Dendritic cell treated with granulocyte-macrophage colony-stimulating factor and Interleukin-4, amounts not matched to agents 40 ng/mL and 50 ng/mL, for 4 days (primary cell): ENCODE results near the gene CCL19.
"Not testable (repeated sequence)": the region's sequence is repeated elsewhere in the genome, so short reads cannot be mapped to it uniquely, and the experiment has no call there.

Experiments
- H3K27ac Mint-ChIP-seq: one replicate; pipeline ENCODE4 v1.8.0; 2022; ENCODE audit warnings: mild to moderate bottlenecking, mixed read lengths
- H3K27me3 Mint-ChIP-seq: one replicate; pipeline ENCODE4 v1.8.0; 2022; ENCODE audit warnings: mild to moderate bottlenecking, mixed read lengths
- H3K36me3 Mint-ChIP-seq: one replicate; pipeline ENCODE4 v1.8.0; 2022; ENCODE audit warnings: low read depth, mixed read lengths
- H3K4me1 Mint-ChIP-seq: one replicate; pipeline ENCODE4 v1.8.0; 2022; ENCODE audit warnings: low read depth, mixed read lengths
- H3K4me3 Mint-ChIP-seq: one replicate; pipeline ENCODE4 v1.8.0; 2022; ENCODE audit warnings: mild to moderate bottlenecking, moderate library complexity, mixed read lengths
- H3K9me3 Mint-ChIP-seq: one replicate; pipeline ENCODE4 v1.8.0; 2022; ENCODE audit warnings: mixed read lengths
- intact Hi-C: fragments of 100-400 bp; cut with micrococcal nuclease; formaldehyde crosslinking; loops from one replicate; pipeline ENCODE4 v1.15.0; 2022

Gene CCL19

GRCh38 chr9:34690983-34691935 lies at the start of gene CCL19:
Gene CCL19, minus strand, starts transcription at chr9:34691276. Its CDS starts 137 bp downstream, at chr9:34691139.
- Mint-ChIP-seq H3K4me3 (no peak within 1 kb of the TSS), H3K4me1 (peaks cover 32% of the 10 kb centered on the region), H3K27ac (peak within 1 kb of the TSS; percentile 64), H3K27me3 (peaks cover 14% of the 10 kb centered on the region), H3K9me3 (no peaks in the 10 kb centered on the region), H3K36me3 (no peaks in the 10 kb centered on the region)
- intact Hi-C loops = no loop called here

DNA sequence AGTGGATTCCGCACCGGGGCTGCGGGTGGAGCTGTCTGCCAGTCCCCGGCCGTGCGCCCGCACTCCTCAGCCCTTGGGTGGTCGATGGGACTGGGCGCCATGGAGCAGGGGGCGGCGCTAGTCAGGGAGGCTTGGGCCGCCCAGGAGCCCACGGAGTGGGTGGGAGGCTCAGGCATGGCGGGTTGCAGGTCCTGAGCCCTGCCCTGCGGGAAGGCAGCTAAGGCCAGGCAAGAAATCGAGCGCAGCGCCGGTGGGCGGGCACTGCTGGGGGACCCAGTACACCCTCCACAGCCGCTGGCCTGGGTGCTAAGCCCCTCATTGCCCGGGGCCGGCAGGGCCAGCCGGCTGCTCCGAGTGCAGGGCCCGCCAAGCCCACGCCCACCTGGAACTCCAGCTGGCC lies 49.1 kb upstream of the CCL19 start:
- H3K4me3 Mint-ChIP-seq, H3K36me3 Mint-ChIP-seq, H3K4me1 Mint-ChIP-seq, H3K9me3 Mint-ChIP-seq, intact Hi-C loops, H3K27ac Mint-ChIP-seq: not testable (repeated sequence)
- peaks cover 13% of the 10 kb centered on the region for H3K27me3 Mint-ChIP-seq

DNA sequence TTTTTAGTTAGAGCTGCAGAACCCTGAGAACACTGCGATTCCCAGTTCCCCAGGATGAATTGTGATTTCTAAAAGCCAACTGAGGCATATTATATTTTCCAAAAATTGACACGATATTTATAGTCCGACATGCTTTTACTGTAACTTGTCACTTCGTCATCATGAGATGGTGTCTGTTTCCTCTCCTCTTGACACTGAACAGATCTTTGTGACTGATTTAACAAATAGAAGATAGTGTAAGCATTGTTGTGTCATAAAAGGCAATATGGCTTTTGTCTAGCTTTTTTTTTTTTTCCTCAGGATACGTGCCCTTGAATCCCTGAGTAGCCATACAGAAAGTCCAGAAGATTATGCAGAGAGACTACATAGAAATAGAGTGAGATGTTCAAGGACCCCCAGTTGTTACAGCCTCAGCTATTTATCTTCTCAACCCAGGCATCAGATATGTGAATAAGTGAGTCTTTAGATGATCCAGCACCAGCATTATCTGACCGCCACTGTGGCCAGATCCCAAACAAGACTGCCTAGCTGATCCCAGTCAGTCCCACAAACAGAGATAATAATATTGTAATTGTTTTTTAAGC lies 46.7 kb upstream of the CCL19 start:
- Mint-ChIP-seq H3K9me3 (no peaks in the 10 kb centered on the region), H3K4me3 (no peak overlapping the region), H3K4me1 (peaks cover 6% of the 10 kb centered on the region), H3K27ac (no peak overlapping the region), H3K36me3 (no peaks in the 10 kb centered on the region), H3K27me3 (peaks cover 4% of the 10 kb centered on the region)
- intact Hi-C loops = no loop called here

DNA sequence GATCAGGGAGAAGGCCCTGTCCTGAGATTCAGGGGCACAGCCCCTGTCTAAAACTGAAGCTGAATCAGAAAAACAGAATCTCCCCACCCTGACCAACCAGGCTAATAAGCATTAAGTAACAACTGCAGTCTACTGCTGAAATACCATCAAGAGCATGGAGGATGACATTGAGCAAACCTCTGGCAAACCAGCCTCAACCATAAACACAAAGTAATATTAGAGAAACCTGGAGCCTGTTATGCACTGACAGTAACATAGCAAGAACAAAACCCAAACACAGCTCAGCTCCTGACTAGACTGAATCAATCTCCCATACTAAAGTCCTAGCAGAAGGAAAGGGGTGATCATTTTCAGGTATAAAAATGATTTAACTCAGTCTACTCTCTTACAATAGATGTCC lies 43.6 kb upstream of the CCL19 start:
- intact Hi-C loops = no loop called here
- Mint-ChIP-seq H3K9me3 (no peaks in the 10 kb centered on the region), H3K36me3 (no peaks in the 10 kb centered on the region), H3K4me3 (no peak overlapping the region), H3K27me3 (peaks cover 6% of the 10 kb centered on the region), H3K4me1 (no peaks in the 10 kb centered on the region), H3K27ac (no peak overlapping the region)

- Mint-ChIP-seq H3K27me3 (peaks cover 6% of the 10 kb centered on the region), H3K4me1 (no peaks in the 10 kb centered on the region), H3K27ac (no peak overlapping the region), H3K9me3 (no peaks in the 10 kb centered on the region), H3K36me3 (no peaks in the 10 kb centered on the region), H3K4me3 (no peak overlapping the region)
- intact Hi-C loops = no loop called here
These were observed 41.8 kb upstream of the CCL19 start for GRCh38 chr9:34732886-34733285.

GRCh38 chr9:34732478-34732877 lies 41.4 kb upstream of the CCL19 start:
- H3K27ac Mint-ChIP-seq = no peak overlapping the region
- H3K4me3 Mint-ChIP-seq = no peak overlapping the region
- peaks cover 8% of the 10 kb centered on the region for H3K27me3 Mint-ChIP-seq
- no peaks in the 10 kb centered on the region for H3K36me3 Mint-ChIP-seq
- intact Hi-C loops = no loop called here
- H3K4me1 Mint-ChIP-seq = no peaks in the 10 kb centered on the region
- H3K9me3 Mint-ChIP-seq = no peaks in the 10 kb centered on the region

DNA sequence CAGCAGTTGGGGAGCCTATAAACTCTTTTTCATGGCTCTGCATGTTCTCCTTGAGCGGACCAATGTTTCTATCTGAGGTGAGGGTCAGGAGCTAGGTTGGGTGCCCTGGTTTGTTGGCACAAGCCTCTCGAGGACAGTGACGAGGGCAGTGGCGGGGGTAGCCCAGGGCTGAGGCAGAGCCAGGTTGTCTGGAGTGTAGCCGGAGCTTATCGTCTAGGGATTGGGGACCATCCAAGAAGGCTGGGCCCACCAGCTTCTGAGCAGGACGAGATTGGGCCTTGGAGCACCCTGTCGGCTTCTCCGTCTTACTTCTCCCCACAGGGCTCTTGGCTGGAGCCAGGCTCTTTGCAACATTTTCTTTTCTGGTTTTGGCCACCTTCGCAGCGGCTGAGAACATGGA lies 32.1 kb upstream of the CCL19 start:
- Mint-ChIP-seq H3K36me3 (no peaks in the 10 kb centered on the region), H3K9me3 (no peaks in the 10 kb centered on the region), H3K4me1 (no peaks in the 10 kb centered on the region), H3K4me3 (no peak overlapping the region), H3K27ac (no peak overlapping the region), H3K27me3 (peaks cover 3% of the 10 kb centered on the region)
- intact Hi-C loops = no loop called here

- H3K27me3 Mint-ChIP-seq, H3K27ac Mint-ChIP-seq, H3K9me3 Mint-ChIP-seq, H3K4me1 Mint-ChIP-seq, H3K4me3 Mint-ChIP-seq, H3K36me3 Mint-ChIP-seq, intact Hi-C loops: not testable (repeated sequence)
These were observed 28.6 kb upstream of the CCL19 start for GRCh38 chr9:34719769-34720025.

DNA sequence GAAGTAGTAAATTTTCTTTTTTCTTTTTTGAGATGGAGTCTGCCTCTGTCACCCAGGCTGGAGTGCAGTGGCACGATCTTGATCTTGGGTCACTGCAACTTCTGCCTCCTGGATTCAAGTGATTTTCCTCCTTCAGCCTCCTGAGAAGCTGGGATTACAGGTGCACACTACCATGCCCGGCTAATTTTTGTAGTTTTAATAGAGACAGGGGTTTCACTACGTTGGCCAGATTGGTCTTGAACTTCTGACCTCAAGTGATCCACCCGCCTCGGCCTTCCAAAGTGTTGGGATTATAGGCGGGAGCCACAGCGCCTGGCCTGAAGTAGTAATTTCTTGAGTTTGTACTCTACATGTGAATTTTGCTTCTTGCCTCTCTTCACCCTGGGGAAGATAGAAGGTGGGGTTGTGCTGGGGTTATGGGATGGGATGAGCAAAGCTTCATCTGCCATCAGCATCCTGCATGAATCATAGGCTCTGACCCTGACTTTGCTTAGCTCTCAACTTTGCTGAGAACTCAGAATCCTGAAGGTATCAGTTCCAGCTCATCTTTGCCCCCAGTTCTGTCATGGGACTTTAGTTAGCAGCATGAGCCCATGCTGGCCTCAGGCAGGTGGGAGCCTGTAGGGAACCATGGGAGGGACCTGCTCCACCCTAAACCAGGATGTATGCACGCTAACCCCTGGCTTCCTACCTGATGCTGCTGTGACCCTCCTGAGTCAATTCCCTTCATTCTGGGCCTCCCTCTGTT lies 28.1 kb upstream of the CCL19 start:
- Mint-ChIP-seq H3K4me3 (no peak overlapping the region), H3K9me3 (no peaks in the 10 kb centered on the region), H3K27me3 (peaks cover 7% of the 10 kb centered on the region), H3K36me3 (no peaks in the 10 kb centered on the region), H3K27ac (no peak overlapping the region), H3K4me1 (no peaks in the 10 kb centered on the region)
- intact Hi-C loops = no loop called here

DNA sequence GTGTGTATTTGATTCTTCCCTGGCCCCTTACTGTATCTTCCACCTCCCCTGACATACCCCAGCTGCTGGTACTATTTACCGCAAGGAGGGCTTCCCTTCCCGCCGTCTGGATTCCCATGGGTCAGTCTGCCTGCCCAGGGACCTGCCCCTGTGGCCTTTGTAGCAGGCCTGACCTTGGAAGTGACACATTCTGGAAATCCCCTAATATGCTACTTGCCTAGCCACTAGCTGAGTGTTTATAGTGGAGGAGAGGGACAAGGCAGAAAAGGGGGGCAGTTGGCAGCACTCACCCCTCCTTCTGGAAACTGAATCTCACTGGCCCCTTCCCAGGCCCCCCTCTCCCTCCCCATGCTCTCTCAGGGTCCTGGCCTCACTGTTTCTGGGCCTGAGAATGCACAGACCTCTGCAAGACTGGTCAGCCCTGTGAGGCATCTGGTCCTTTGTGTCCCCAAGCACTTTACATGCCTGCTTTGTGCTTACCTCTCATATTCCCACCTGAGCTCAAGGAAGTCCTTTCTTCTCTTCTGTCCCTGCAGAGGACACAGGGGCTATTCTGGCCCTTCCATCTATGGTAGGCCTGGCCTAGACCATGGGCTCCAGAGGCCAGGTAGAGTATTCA lies 27.0 kb upstream of the CCL19 start:
- H3K9me3 Mint-ChIP-seq = no peaks in the 10 kb centered on the region
- intact Hi-C loops = no loop called here
- no peaks in the 10 kb centered on the region for H3K36me3 Mint-ChIP-seq
- no peak overlapping the region for H3K4me3 Mint-ChIP-seq
- no peaks in the 10 kb centered on the region for H3K4me1 Mint-ChIP-seq
- peaks cover 14% of the 10 kb centered on the region for H3K27me3 Mint-ChIP-seq
- no peak overlapping the region for H3K27ac Mint-ChIP-seq

- H3K27me3 Mint-ChIP-seq = peaks cover 22% of the 10 kb centered on the region
- no peak overlapping the region for H3K4me3 Mint-ChIP-seq
- no peaks in the 10 kb centered on the region for H3K9me3 Mint-ChIP-seq
- H3K27ac Mint-ChIP-seq = no peak overlapping the region
- intact Hi-C loops = no loop called here
- no peaks in the 10 kb centered on the region for H3K36me3 Mint-ChIP-seq
- H3K4me1 Mint-ChIP-seq = no peaks in the 10 kb centered on the region
These were observed 25.6 kb upstream of the CCL19 start for GRCh38 chr9:34716711-34717110.

DNA sequence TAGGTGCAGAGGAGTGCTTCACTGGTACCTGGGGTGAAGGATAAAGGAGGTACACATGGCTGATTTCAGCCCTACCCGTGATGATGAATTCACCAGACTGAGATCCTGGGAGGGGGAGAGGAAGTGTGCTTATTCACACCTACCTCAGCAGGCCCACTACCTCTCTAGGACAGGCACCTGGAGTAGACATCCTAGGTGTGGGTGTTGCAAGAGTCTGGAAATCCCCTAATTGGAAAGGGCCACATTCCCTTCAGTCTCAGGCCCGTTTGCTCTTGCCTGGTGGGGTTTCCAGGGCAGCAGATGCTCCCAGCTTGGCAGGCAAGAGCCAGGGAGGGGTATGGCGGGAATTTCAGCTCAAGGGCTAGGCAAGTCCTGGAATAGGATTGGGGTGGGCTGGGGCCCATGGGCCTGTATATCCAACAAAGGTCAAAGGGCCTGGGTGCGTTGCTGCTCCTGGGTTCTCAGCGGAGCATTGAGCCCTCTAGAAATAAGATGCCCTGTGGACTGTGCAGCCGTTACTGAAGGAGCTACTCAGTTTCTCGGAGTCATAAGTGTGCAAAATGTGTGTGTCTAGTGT lies 24.7 kb upstream of the CCL19 start:
- H3K27me3 Mint-ChIP-seq = peaks cover 24% of the 10 kb centered on the region
- intact Hi-C loops = no loop called here
- H3K4me1 Mint-ChIP-seq = no peaks in the 10 kb centered on the region
- H3K27ac Mint-ChIP-seq = no peak overlapping the region
- H3K36me3 Mint-ChIP-seq = no peaks in the 10 kb centered on the region
- no peak overlapping the region for H3K4me3 Mint-ChIP-seq
- no peaks in the 10 kb centered on the region for H3K9me3 Mint-ChIP-seq

DNA sequence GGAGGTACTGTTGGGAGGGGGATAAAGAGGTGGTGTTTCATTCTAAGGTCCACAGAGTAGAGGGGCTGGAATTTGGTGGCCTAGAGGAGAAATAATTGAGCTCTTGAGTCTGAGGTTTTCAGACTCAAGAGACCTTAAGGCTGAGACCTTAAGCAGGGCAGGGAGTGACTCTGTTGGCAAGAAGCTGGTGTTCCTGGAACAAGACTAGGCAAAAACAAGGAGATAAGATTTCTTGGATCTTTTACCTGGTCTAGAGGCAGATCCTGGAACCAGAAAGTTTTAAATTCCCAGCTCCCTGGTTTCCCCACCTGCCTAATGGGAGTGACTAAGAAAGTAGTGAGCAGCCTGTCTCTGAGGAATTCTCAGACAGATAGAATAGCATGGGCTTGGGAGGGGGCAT lies 22.9 kb upstream of the CCL19 start:
- intact Hi-C loops = no loop called here
- Mint-ChIP-seq H3K27me3 (peaks cover 26% of the 10 kb centered on the region), H3K9me3 (no peaks in the 10 kb centered on the region), H3K4me3 (no peak overlapping the region), H3K27ac (no peak overlapping the region), H3K4me1 (peaks cover 8% of the 10 kb centered on the region), H3K36me3 (no peaks in the 10 kb centered on the region)

- peaks cover 26% of the 10 kb centered on the region for H3K27me3 Mint-ChIP-seq
- no peaks in the 10 kb centered on the region for H3K36me3 Mint-ChIP-seq
- no peak overlapping the region for H3K4me3 Mint-ChIP-seq
- intact Hi-C loops = no loop called here
- H3K27ac Mint-ChIP-seq = no peak overlapping the region
- H3K4me1 Mint-ChIP-seq = peaks cover 8% of the 10 kb centered on the region
- no peaks in the 10 kb centered on the region for H3K9me3 Mint-ChIP-seq
These were observed 21.1 kb upstream of the CCL19 start for GRCh38 chr9:34712140-34712539.
